Measurements from ENCODE around the gene KLF1.

KLF1 gene

DNA sequence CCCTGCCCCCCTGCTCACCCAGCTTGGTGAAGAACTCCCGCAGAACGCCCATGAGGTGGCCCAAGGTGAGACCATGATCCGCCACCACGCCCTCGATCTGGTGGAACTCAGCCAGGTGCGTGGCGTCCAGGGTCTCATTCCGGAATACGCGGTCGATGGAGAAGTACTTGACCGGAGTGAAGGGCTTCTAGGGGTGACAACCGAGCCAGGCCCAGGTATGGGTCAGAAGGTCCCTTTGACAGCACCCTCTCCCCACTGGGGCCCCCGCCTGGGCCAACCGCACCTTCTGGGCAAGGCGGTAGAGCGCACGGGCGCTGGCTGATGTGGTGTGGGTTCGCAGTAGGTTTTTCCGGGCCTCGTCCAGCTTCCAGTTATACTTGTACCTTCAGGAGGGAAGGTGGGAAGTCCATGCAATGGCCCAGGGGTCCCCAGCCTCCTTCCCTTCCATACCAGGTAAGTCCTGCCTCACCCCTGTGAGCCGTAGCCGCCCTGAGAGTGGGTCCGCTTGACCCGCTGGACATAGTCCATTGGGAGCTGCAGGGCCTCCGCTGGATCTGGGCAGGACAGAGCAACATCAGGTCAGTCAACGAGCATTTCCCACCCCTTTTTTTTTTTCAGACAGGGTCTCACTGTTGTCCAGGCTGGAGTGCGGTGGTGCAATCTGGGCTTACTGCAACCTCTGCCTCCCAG, 37.8 kb upstream of the KLF1 start:
- Histone ChIP-seq H3K9me3 (ENCODE audit: control insufficient read depth, insufficient read depth, low read depth, low read length) (no peaks in the 10 kb centered on the region), H3K27ac (ENCODE audit: extremely low read depth, low read depth, low read length) (no peak overlapping the region), H3K4me1 (ENCODE audit: control insufficient read depth, insufficient read depth, low read length) (no peaks in the 10 kb centered on the region), H3K4me3 (ENCODE audit: low read depth, low read length) (no peak overlapping the region), H3K36me3 (ENCODE audit: control insufficient read depth in 2 of 2, insufficient read depth in 1 of 2, low read length in 2 of 2) (peaks cover 45 to 69% of the 10 kb centered on the region in 2 experiments)
- CTCF ChIA-PET, result interaction anchor here (0.7 kb wide), 1 partner anchor 68 kb away, joined by 3 read pairs; no protein-coding TSS in a partner anchor
- POLR2A ChIA-PET, result no interaction called here
- TF ChIP-seq ZFP3 (tag by site-specific recombination; IDR thresholded peaks at IDR 0.05; ENCODE audit: low read depth), result no peak
- TF ChIP-seq, protein P1, sequence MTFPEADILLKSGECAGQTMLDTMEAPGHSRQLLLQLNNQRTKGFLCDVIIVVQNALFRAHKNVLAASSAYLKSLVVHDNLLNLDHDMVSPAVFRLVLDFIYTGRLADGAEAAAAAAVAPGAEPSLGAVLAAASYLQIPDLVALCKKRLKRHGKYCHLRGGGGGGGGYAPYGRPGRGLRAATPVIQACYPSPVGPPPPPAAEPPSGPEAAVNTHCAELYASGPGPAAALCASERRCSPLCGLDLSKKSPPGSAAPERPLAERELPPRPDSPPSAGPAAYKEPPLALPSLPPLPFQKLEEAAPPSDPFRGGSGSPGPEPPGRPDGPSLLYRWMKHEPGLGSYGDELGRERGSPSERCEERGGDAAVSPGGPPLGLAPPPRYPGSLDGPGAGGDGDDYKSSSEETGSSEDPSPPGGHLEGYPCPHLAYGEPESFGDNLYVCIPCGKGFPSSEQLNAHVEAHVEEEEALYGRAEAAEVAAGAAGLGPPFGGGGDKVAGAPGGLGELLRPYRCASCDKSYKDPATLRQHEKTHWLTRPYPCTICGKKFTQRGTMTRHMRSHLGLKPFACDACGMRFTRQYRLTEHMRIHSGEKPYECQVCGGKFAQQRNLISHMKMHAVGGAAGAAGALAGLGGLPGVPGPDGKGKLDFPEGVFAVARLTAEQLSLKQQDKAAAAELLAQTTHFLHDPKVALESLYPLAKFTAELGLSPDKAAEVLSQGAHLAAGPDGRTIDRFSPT (tag by site-specific recombination; IDR thresholded peaks at IDR 0.05), result no peak
- TF ChIP-seq ZNF514 (tag by site-specific recombination; IDR thresholded peaks at IDR 0.05), result no peak
- TF ChIP-seq, protein P2, sequence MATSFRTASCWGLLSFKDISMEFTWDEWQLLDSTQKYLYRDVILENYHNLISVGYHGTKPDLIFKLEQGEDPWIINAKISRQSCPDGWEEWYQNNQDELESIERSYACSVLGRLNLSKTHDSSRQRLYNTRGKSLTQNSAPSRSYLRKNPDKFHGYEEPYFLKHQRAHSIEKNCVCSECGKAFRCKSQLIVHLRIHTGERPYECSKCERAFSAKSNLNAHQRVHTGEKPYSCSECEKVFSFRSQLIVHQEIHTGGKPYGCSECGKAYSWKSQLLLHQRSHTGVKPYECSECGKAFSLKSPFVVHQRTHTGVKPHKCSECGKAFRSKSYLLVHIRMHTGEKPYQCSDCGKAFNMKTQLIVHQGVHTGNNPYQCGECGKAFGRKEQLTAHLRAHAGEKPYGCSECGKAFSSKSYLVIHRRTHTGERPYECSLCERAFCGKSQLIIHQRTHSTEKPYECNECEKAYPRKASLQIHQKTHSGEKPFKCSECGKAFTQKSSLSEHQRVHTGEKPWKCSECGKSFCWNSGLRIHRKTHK (tag by site-specific recombination; IDR thresholded peaks at IDR 0.05), result no peak
- TF ChIP-seq, protein P3, sequence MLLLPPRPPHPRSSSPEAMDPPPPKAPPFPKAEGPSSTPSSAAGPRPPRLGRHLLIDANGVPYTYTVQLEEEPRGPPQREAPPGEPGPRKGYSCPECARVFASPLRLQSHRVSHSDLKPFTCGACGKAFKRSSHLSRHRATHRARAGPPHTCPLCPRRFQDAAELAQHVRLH (tag by site-specific recombination; IDR thresholded peaks at IDR 0.05), result no peak
- no peak for TF ChIP-seq ZBTB17 (tag by site-specific recombination; IDR thresholded peaks at IDR 0.05)
- TF ChIP-seq, protein P4, sequence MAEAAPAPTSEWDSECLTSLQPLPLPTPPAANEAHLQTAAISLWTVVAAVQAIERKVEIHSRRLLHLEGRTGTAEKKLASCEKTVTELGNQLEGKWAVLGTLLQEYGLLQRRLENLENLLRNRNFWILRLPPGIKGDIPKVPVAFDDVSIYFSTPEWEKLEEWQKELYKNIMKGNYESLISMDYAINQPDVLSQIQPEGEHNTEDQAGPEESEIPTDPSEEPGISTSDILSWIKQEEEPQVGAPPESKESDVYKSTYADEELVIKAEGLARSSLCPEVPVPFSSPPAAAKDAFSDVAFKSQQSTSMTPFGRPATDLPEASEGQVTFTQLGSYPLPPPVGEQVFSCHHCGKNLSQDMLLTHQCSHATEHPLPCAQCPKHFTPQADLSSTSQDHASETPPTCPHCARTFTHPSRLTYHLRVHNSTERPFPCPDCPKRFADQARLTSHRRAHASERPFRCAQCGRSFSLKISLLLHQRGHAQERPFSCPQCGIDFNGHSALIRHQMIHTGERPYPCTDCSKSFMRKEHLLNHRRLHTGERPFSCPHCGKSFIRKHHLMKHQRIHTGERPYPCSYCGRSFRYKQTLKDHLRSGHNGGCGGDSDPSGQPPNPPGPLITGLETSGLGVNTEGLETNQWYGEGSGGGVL (tag by site-specific recombination; IDR thresholded peaks at IDR 0.05), result no peak
- no peak for TF ChIP-seq MYNN (tag by site-specific recombination; IDR thresholded peaks at IDR 0.05; ENCODE audit: borderline replicate concordance)
- TF ChIP-seq, protein P5, sequence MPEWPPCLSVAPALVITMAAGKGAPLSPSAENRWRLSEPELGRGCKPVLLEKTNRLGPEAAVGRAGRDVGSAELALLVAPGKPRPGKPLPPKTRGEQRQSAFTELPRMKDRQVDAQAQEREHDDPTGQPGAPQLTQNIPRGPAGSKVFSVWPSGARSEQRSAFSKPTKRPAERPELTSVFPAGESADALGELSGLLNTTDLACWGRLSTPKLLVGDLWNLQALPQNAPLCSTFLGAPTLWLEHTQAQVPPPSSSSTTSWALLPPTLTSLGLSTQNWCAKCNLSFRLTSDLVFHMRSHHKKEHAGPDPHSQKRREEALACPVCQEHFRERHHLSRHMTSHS (tag by site-specific recombination; IDR thresholded peaks at IDR 0.05), result no peak
- TF ChIP-seq EGR2 (tag by site-specific recombination; IDR thresholded peaks at IDR 0.05; ENCODE audit: low read depth), result no peak
- TF ChIP-seq, protein P6, sequence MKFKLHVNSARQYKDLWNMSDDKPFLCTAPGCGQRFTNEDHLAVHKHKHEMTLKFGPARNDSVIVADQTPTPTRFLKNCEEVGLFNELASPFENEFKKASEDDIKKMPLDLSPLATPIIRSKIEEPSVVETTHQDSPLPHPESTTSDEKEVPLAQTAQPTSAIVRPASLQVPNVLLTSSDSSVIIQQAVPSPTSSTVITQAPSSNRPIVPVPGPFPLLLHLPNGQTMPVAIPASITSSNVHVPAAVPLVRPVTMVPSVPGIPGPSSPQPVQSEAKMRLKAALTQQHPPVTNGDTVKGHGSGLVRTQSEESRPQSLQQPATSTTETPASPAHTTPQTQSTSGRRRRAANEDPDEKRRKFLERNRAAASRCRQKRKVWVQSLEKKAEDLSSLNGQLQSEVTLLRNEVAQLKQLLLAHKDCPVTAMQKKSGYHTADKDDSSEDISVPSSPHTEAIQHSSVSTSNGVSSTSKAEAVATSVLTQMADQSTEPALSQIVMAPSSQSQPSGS (tag by site-specific recombination; IDR thresholded peaks at IDR 0.05; ENCODE audit: low read depth), result no peak
- TF ChIP-seq, protein P7, sequence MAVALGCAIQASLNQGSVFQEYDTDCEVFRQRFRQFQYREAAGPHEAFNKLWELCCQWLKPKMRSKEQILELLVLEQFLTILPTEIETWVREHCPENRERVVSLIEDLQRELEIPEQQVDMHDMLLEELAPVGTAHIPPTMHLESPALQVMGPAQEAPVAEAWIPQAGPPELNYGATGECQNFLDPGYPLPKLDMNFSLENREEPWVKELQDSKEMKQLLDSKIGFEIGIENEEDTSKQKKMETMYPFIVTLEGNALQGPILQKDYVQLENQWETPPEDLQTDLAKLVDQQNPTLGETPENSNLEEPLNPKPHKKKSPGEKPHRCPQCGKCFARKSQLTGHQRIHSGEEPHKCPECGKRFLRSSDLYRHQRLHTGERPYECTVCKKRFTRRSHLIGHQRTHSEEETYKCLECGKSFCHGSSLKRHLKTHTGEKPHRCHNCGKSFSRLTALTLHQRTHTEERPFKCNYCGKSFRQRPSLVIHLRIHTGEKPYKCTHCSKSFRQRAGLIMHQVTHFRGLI (tag by site-specific recombination; IDR thresholded peaks at IDR 0.05), result no peak
- TF ChIP-seq ZNF623 (tag by site-specific recombination; IDR thresholded peaks at IDR 0.05), result no peak
- no peak for TF ChIP-seq ZNF423 (tag by site-specific recombination; IDR thresholded peaks at IDR 0.05)
- TF ChIP-seq YY1 (tag by site-specific recombination; IDR thresholded peaks at IDR 0.05), result no peak
- TF ChIP-seq, protein P8, sequence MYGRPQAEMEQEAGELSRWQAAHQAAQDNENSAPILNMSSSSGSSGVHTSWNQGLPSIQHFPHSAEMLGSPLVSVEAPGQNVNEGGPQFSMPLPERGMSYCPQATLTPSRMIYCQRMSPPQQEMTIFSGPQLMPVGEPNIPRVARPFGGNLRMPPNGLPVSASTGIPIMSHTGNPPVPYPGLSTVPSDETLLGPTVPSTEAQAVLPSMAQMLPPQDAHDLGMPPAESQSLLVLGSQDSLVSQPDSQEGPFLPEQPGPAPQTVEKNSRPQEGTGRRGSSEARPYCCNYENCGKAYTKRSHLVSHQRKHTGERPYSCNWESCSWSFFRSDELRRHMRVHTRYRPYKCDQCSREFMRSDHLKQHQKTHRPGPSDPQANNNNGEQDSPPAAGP (tag by site-specific recombination; IDR thresholded peaks at IDR 0.05), result no peak
- TF ChIP-seq ZNF473 (tag by site-specific recombination; IDR thresholded peaks at IDR 0.05), result no peak
- TF ChIP-seq MEIS1 (CRISPR knock-in tag; IDR thresholded peaks at IDR 0.05; ENCODE audit: borderline replicate concordance), result no peak
- no peak for TF ChIP-seq ZBTB7A (tag by site-specific recombination; IDR thresholded peaks at IDR 0.05; ENCODE audit: low read depth)

All from HEK293 (cell line).